HG02678 (cell line): ENCODE results near the gene GPR135.

Experiments
- ATAC-seq: cut with Tn5 transposase; IDR thresholded peaks from one replicate; pipeline ENCODE4 v1.9.1; 2021; ENCODE audit warnings: mild to moderate bottlenecking, moderate library complexity; ENCODE audit not compliant: unreplicated experiment

GPR135 gene

GRCh38 chr14:59465316-59466135 lies at the start of gene GPR135:
Gene GPR135, minus strand, starts transcription at chr14:59465380. Its CDS starts 154 bp downstream, at chr14:59465226.
- peak; percentile 40 for ATAC-seq

GRCh38 chr14:59511916-59512575 lies 46.9 kb upstream of the GPR135 start:
- ATAC-seq: peak; percentile 50

- ATAC-seq: no peak
Observed at GRCh38 chr14:59510966-59511365, 45.8 kb upstream of the GPR135 start.

- no peak for ATAC-seq
Observed at GRCh38 chr14:59510001-59510400, 44.8 kb upstream of the GPR135 start.

GRCh38 chr14:59509101-59509500 lies 43.9 kb upstream of the GPR135 start:
- no peak for ATAC-seq

GRCh38 chr14:59507752-59508103 lies 42.5 kb upstream of the GPR135 start:
- no peak for ATAC-seq

- ATAC-seq: peak; percentile 86
Observed at GRCh38 chr14:59507063-59507751, 42.0 kb upstream of the GPR135 start.

GRCh38 chr14:59503256-59503655 lies 38.1 kb upstream of the GPR135 start:
- ATAC-seq: no peak

GRCh38 chr14:59500732-59501131 lies 35.6 kb upstream of the GPR135 start:
- ATAC-seq: no peak

GRCh38 chr14:59492384-59492783 lies 27.2 kb upstream of the GPR135 start:
- ATAC-seq: no peak

- ATAC-seq: no peak
Observed at GRCh38 chr14:59490756-59491155, 25.6 kb upstream of the GPR135 start.

GRCh38 chr14:59484639-59485175 lies 19.5 kb upstream of the GPR135 start:
- peak; percentile 45 for ATAC-seq

GRCh38 chr14:59483819-59484638 lies 18.8 kb upstream of the GPR135 start, which contains the start of the genes JKAMP and L3HYPDH:
Gene JKAMP, plus strand, starts transcription at chr14:59484517. Its CDS starts 73 bp downstream, at chr14:59484590.
Gene L3HYPDH, minus strand, starts transcription at chr14:59484408. Its CDS starts 92 bp downstream, at chr14:59484316.
- ATAC-seq: peak; percentile 87

- ATAC-seq: no peak
Observed at GRCh38 chr14:59483363-59483762, 18.2 kb upstream of the GPR135 start.

GRCh38 chr14:59482541-59483331 lies 17.6 kb upstream of the GPR135 start:
- ATAC-seq: no peak

- no peak for ATAC-seq
Observed at GRCh38 chr14:59481871-59482540, 16.8 kb upstream of the GPR135 start.

- no peak for ATAC-seq
Observed at GRCh38 chr14:59481407-59481806, 16.2 kb upstream of the GPR135 start.

GRCh38 chr14:59480166-59480565 lies 15.0 kb upstream of the GPR135 start:
- ATAC-seq: no peak

GRCh38 chr14:59478540-59478939 lies 13.4 kb upstream of the GPR135 start:
- no peak for ATAC-seq
